HG02970 (cell line): ENCODE measurements around the gene RPRM.
"Not testable (repeated sequence)": the region's sequence is repeated elsewhere in the genome, so short reads cannot be mapped to it uniquely, and the experiment has no call there.

Source experiments
- ATAC-seq: cut with Tn5 transposase; IDR thresholded peaks from one replicate; pipeline ENCODE4 v1.9.1; 2021; ENCODE audit warnings: mild to moderate bottlenecking, moderate library complexity, moderate number of reproducible peaks; ENCODE audit not compliant: unreplicated experiment, low FRiP score

Gene RPRM

DNA sequence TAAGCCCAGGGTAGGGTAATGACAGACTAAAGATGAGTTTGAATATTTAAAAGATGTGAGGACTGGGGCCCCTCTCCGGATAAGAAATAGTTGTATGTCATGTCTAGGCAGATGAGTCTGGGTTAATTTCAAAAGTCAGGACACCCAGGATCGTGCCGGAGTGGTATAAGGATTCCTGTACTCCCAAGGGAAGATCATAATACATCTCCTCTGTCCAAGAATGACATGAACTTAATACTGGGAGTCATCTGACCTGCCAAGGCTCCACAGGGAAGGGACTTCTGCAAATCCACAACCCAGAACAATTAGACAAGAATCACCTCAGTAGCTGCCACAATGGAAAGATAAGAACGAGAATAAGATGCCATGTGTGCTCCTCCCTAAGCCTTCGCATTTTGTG lies 17.1 kb downstream of the RPRM start:
- ATAC-seq, result no peak

DNA sequence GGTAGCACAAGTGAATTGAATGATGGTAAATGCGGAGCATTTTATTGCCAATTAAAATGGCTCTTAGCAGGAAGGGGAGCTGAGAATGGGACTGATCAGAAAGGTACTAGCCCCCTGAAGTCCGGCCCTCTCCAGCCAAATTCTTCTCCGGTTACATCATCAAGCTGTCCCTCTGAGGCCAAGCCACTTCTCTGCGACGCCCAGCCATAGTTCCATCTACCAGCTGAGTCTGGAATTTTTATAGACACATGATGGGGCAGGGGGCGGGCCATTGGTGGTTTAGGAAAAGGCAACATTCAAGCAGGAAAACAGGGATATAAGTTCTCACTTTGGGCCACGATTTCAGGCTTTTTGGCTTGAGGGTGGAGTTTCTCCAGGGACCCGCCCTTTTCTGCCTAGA lies 22.7 kb downstream of the RPRM start:
- ATAC-seq, result no peak

- no peak for ATAC-seq
These were observed 23.2 kb downstream of the RPRM start for GRCh38 chr2:153455403-153455802.

DNA sequence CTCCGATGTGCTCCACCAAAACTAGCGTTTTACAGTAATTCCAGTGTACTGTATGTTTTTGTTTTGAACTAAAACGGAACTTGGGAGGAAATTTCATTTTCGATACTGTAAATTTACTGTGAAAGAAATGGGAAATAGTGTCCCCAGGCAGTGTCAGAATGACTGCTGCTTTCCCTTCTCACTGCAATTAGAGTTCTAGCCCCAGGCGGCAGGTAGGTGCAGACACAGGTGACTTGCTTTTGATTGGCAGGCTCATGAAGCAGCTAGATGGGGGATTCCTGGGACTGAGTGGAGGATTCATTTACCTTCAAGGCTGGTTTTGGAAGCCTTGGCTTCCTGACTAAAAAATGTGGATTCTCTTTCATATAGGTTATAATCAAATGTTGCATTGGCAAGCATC lies 27.0 kb downstream of the RPRM start:
- no peak for ATAC-seq

DNA sequence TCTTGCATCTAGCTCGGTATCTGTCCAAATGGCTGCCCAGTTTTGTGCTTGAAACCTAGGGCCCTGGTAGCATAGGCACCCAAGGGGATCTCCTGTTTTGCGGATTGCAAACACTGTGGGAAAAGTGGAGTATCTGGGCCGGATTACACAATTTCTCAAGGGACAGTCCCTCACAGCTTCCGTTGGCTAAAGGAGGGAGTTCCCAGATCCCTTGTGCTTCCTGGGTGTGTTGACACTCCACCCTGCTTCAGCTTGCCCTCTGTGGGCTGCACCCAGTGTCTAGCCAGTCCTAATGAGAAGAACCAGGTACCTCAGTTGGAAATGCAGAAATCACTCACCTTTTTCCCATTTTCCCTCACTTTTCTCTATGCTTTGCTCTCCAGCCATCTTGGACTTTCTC lies 35.5 kb downstream of the RPRM start:
- no peak for ATAC-seq

DNA sequence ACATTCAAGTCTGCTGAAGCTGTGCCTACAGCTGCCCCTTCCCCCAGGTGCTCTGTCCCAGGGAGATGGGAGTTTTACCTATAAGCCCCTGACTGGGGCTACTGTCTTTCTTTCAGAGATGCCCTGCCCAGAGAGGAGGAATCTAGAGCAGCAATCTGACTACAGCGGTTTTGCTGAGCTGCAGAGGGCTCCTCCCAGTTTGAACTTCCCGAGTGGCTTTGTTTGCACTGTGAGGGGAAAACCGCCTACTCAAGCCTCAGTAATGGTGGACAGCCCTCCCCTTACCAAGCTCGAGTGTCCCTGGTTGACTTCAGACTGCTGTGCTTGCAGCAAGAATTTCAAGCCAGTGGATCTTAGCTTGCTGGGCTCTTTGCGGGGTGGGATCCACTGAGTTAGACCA lies 35.9 kb downstream of the RPRM start:
- not testable (repeated sequence) for ATAC-seq

DNA sequence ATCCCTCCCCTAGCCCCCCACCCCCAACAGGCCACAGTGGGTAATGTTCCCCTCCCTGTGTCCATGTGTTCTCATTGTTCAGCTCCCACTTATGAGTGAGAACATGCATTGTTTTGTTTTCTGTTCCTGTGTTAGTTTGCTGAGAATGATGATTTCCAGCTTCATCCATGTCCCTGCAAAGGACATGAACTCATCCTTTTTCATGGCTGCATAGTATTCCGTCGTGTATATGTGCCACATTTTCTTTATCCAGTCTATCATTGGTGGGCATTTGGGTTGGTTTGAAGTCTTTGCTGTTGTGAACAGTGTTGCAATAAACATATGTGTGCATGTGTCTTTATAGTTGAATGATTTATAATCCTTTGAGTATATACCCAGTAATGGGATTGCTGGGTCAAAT lies 38.5 kb downstream of the RPRM start:
- ATAC-seq, result not testable (repeated sequence)

DNA sequence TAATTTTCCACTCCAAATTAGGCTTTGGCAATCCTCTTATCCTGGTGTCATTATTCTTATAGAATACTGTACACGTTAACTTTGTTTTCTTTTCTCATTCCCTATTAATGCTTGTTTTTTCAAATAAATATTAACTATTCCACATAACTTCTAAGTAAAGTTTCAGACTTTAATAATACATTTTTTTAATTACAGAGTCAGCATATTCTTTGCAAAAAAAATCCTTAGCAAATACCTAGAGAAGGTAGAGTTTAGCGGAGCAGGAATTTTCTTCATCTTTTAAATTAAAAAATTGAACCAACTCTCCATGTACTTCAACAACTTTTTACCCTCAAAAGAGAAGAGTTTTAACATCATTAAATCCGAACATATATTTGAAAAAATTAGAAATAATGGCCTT lies 45.2 kb downstream of the RPRM start:
- ATAC-seq, result no peak

- no peak for ATAC-seq
These were observed 46.2 kb downstream of the RPRM start for GRCh38 chr2:153432381-153432780.

DNA sequence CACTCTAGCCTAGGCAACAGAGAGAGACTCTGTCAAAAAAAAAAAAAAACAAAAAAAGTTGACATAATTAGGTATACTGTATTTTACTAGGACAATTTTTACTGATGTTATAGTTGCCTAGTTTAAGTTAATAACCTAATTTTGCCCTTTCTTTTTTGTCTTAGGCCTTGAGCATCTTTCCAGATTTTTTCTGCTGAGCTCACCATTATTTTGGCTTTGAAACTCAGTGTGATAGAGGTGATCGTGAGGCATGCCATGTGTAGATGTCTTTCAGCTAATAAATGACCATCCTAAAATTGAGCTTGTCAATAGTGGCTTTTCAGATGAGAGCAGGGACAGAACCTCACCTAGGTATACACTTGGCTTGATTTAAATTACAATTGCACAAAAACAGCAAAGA lies 47.4 kb downstream of the RPRM start:
- no peak for ATAC-seq
